ENCODE measurements around the gene BHLHA15.
"Not testable (repeated sequence)": the region's sequence is repeated elsewhere in the genome, so short reads cannot be mapped to it uniquely, and the experiment has no call there.

Gene BHLHA15

DNA sequence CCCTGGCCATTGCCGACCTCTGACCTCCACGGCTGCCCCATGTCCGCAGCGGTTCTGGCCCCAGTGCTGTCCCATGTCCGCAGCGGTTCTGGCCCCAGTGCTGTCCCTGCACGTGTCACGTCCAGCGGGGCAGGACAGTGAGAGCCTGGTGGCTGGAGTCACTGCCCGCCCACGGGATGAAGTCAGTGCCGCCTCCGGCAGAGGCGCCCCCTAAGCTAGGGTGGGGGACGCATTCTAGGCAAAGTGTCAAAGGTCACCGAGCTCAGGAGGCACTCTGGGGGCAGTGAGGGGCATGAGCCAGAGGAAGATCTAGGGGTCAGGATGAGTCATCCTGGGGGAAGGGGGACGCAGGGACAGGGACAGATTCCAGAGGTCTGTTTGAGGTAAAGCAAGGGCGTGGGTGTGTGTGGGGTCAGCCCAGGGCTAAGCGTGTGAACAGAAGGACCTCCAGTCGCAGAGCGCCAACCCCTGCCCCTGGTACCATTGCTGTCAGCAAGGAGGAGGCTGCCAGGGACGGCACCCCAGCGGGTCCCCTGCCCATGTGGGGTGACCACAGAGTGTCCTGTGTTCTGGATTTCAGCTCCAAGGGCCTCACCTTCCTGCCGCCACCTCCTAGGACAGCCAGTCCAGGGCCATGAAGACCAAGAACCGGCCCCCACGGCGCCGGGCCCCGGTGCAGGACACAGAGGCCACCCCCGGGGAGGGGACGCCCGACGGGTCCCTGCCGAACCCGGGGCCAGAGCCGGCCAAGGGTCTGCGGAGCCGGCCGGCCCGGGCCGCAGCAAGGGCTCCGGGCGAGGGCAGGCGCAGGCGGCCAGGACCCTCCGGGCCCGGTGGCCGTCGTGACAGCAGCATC lies 665 bp downstream of the BHLHA15 start:
- no peak for DNase-seq

DNA sequence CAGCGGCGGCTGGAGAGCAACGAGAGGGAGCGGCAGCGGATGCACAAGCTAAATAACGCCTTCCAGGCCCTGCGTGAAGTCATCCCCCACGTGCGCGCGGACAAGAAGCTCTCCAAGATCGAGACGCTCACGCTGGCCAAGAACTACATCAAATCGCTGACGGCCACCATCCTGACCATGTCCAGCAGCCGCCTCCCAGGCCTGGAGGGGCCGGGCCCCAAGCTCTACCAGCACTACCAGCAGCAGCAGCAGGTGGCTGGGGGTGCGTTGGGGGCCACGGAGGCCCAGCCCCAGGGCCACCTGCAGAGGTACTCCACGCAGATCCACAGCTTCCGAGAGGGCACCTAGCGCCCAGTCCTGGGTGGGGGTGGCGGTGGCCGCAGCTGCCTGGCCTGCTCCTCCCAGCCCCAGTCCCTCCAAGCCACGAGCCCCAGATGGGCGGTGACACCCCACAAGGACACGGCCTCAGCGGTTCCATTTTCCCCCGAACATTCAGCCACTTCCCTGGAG lies 1.3 kb downstream of the BHLHA15 start:
- no peak for DNase-seq

- no peak for DNase-seq
These were observed 2.2 kb downstream of the BHLHA15 start for GRCh38 chr7:98213296-98213887.

GRCh38 chr7:98213888-98214810 lies 2.9 kb downstream of the BHLHA15 start:
- DNase-seq = no peak

DNA sequence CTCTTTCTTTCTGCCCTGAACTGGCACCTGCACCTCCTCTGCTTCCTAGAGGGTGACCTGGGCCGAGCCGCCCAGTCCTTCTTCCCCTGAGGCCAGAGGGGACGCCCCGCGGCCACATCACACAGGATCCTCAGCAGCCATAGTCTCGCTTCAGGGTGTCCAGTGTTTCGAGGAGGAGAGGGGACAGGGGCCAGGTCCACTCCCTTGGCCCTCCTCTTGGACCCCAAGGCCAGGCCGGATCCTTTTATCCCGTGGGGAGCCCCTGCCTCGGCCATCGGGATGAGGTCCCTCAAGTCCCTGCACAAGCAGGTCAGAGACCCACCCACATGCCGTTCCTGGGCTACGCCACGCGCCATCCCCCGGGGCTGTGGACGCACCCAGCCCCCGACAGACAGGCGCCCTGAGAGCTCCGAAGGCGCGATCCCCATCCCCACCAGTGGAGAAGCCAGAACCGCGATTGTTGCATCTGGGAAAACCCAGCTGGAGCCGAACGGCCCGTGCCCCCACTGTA lies 3.6 kb downstream of the BHLHA15 start:
- DNase-seq = no peak

DNA sequence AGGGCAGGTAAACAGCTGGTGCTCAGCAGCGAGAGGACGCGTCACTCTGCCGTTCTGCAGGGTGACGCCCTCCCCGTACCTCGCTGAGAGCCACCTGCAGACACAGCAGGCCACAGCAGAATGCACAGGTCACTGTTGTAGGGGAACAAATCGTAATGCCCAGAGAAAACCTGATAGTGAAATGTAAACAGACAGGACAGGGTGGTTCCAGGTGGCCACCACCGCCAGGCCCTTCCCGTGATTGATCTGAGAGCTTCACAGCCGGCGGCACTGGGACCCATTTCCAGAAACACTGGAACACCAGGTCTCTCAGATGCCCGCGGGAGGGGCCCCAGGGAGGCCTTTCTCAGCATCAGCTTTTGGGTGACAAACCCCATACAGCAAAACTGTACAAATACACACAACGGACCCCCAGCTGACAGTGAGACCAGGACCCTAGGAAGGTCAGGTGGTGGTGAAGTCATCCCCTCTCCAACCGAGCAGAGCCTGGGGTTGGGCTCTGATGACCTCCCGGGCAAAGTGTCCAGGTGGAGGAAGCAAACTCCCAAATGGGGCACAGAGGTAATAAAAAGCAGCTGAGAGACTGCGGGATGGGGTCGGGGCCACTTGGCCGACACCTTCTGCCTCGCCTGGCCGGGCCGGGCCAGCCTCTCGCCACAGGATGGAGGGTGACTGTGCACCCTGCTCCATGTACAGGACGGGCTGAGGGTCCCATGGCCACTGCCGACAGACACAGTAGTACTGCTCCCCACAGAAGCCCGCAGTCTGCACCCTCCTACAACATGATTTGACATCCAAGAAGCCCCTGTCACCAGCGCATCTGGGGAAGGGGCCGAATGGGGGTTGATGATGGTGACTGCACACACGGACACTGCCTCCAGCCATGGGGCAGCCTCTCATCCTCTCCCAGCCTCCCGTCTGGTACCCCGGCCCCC lies 4.6 kb downstream of the BHLHA15 start:
- no peak for DNase-seq

- no peak for DNase-seq
These were observed 5.8 kb downstream of the BHLHA15 start for GRCh38 chr7:98216941-98217622.

- DNase-seq = peak; percentile 37 to 61
These were observed 6.7 kb downstream of the BHLHA15 start for GRCh38 chr7:98217623-98218582.

DNA sequence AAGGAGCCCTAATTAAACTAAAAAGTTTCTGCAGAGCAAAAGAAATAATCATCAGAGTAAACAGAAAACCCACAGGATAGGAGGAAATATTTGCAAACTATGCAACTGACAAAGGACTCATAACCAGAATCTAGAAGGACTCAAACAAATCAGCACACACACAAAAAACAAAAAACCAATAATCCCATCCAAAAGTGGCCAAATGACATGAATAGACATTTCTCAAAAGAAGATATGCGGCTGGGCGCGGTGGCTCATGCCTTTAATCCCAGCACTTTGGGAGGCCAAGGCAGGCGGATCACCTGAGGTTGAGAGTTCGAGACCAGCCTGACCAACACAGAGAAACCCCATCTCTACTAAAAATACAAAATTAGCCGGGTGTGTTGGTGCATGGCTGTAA lies 8.1 kb downstream of the BHLHA15 start:
- not testable (repeated sequence) for DNase-seq

GRCh38 chr7:98221611-98222532 lies 10.6 kb downstream of the BHLHA15 start:
- DNase-seq = no peak

DNA sequence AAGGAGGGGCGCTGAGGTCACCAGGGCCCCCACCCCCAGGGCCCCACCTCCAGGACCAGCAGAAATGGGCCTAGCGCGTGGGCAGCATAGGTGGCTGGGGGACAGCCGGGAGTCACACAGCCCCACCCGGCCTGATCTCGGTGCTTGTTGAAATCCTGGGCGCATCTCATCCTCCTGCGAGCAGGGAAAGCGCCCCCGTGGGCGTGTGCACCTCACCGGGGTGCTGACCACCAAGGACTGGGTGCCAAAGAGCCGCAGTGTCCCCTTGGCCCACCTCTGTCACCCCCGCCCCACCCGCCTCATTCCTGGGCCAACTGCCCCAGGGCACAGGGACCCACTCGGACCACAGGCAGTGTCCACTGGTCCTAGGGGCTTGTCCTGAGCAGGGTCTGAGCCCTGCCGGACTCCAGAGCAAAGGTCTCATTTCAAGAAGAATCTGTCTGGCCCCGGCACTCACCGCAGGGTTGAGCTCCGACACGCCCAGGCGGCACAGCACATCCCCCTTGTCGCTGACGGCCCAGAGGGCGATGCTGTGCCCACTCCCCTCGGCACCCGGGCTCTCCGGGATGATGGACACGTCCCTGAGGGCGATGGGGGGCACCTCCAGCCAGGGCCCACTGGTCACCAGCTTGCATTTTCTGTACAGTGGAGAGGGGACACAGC lies 11.4 kb downstream of the BHLHA15 start:
- no peak for DNase-seq

DNA sequence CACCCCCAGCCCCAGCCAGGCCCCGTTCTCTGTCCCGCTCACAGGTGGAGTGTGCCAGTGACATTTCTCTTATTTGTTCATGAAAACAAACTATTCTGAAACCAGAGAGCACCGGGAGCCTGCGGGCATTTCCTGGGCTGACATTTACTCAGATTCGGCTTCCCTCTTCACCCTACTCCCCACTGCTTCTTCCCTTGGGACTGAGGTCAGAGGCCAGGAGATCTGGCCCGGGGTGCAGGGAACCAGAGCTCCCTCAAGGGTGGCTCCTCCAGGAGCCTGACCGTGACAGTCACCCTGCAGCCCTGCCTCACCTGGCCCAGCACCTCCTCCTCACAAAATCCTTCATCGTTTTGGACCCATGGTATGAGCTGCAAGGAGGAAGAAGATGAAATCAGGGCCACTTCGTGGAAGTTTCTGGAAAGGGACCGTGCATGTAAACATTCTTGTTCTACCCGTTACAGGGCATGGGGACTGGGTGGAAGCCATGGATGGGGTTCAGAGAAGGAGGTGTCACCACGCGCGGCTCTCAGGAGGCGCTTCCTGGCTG lies 12.2 kb downstream of the BHLHA15 start:
- DNase-seq = no peak

- DNase-seq = no peak
These were observed 12.9 kb downstream of the BHLHA15 start for GRCh38 chr7:98223898-98224700.

GRCh38 chr7:98224701-98225181 lies 13.5 kb downstream of the BHLHA15 start:
- no peak for DNase-seq

GRCh38 chr7:98225913-98226614 lies 14.8 kb downstream of the BHLHA15 start:
- DNase-seq = no peak

DNA sequence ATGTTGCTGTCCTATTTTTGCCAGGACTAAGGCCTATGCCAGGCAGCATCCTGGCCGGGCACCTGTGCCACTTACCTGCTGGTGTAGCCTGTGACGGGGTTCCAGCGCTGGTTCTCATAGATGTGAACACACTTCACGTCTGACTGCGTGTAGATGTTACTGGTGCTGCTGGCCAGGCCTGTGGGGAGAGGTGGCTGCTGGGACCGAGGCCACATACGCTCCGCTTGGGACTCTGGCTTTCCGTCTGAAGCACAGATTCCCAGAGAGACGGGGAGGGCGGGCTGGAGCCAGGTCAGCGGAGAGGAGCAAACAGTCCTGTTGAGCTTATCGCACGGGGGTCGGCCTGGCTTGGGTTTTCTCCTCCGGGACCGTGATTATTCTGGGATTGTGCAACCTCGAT lies 16.7 kb downstream of the BHLHA15 start:
- no peak for DNase-seq

Data from inflammatory macrophage (primary cell).